WTC11 (cell line): ENCODE results near the gene TRIP11. TPM values are rescaled to one million over a fixed set of nuclear protein-coding genes. Genes with fewer than 3 reads are reported as not detected.

Experiments used
- ATAC-seq: fragments of 200-7000 bp; cut with Tn5 transposase; 2 replicates; pipeline ENCODE4 v1.10.0; 2021; ENCODE audit warnings: mild to moderate bottlenecking, moderate library complexity
- CTCF ChIA-PET: fragments of 300-600 bp; sonication (Branson Sonifier 250); formaldehyde crosslinking; loops from one replicate; lab custom pipeline; 2021; ENCODE audit warnings: antibody characterized with exemption; lab: Charles Lee
- POLR2A ChIA-PET: fragments of 350-600 bp; sonication (Branson Sonifier 250); formaldehyde crosslinking; loops from one replicate; lab custom pipeline; 2021; ENCODE audit warnings: antibody characterized with exemption; lab: Charles Lee
- DNase-seq: peaks from one replicate; pipeline ENCODE4 v3.0.0; 2021; ENCODE audit warnings: low spot score
- H3K27ac Mint-ChIP-seq: 2 replicates; pipeline ENCODE4 v1.8.0; 2021; ENCODE audit warnings: mixed read lengths
- H3K27me3 Mint-ChIP-seq: 2 replicates; pipeline ENCODE4 v1.8.0; 2021; ENCODE audit warnings: low read depth, mild to moderate bottlenecking, moderate library complexity, mixed read lengths
- H3K36me3 Mint-ChIP-seq: 2 replicates; pipeline ENCODE4 v1.8.0; 2021; ENCODE audit warnings: mixed read lengths
- H3K4me1 Mint-ChIP-seq: 2 replicates; pipeline ENCODE4 v1.8.0; 2022; ENCODE audit warnings: mixed read lengths
- H3K4me3 Mint-ChIP-seq: 2 replicates; pipeline ENCODE4 v1.8.0; 2021; ENCODE audit warnings: mild to moderate bottlenecking, moderate library complexity, mixed read lengths
- H3K9me3 Mint-ChIP-seq: 2 replicates; pipeline ENCODE4 v1.8.0; 2021; ENCODE audit warnings: mixed read lengths
- ATF1 ChIP-seq: sonication (generic); formaldehyde crosslinking; IDR thresholded peaks from 2 replicates; pipeline ENCODE4 v1.8.1; 2023; ENCODE audit warnings: mild to moderate bottlenecking, moderate library complexity, missing genetic modification reagents
- FOXK1 ChIP-seq: sonication (generic); formaldehyde crosslinking; IDR thresholded peaks from 2 replicates; pipeline ENCODE4 v1.8.0; 2022; ENCODE audit warnings: mild to moderate bottlenecking, moderate library complexity, missing genetic modification reagents
- FOXP4 ChIP-seq: sonication (generic); formaldehyde crosslinking; IDR thresholded peaks from 2 replicates; pipeline ENCODE4 v1.8.0; 2022; ENCODE audit warnings: mild to moderate bottlenecking, missing genetic modification reagents
- KAT7 ChIP-seq: sonication (generic); formaldehyde crosslinking; IDR thresholded peaks from 2 replicates; pipeline ENCODE4 v1.8.1; 2023; ENCODE audit warnings: missing genetic modification reagents, mild to moderate bottlenecking, borderline replicate concordance
- NFYB ChIP-seq: sonication (generic); formaldehyde crosslinking; conservative IDR thresholded peaks from 2 replicates; pipeline ENCODE4 v1.8.0; 2022; ENCODE audit warnings: low read depth, missing genetic modification reagents
- RELA ChIP-seq: sonication (generic); formaldehyde crosslinking; IDR thresholded peaks from 2 replicates; pipeline ENCODE4 v1.8.1; 2022; ENCODE audit warnings: missing genetic modification reagents, mild to moderate bottlenecking, borderline replicate concordance
- RORB ChIP-seq: fragments of 250-450 bp; sonication (Bioruptor Pico); IDR thresholded peaks from 2 replicates; pipeline ENCODE4 v1.9.0; 2021; ENCODE audit warnings: mild to moderate bottlenecking
- SMAD3 ChIP-seq: sonication (generic); formaldehyde crosslinking; IDR thresholded peaks from 2 replicates; pipeline ENCODE4 v1.8.0; 2022; ENCODE audit warnings: missing genetic modification reagents, mild to moderate bottlenecking, borderline replicate concordance
- SMAD4 ChIP-seq: sonication (generic); formaldehyde crosslinking; IDR thresholded peaks from 2 replicates; pipeline ENCODE4 v1.8.0; 2022; ENCODE audit warnings: mild to moderate bottlenecking, missing genetic modification reagents
- SOX15 ChIP-seq: fragments of 250-450 bp; sonication (Bioruptor Pico); IDR thresholded peaks from 2 replicates; pipeline ENCODE4 v1.9.0; 2021; ENCODE audit warnings: mild to moderate bottlenecking
- SP1 ChIP-seq: sonication (generic); formaldehyde crosslinking; conservative IDR thresholded peaks from 2 replicates; pipeline ENCODE4 v1.8.1; 2022; ENCODE audit warnings: missing genetic modification reagents
- TEAD1 ChIP-seq: sonication (generic); formaldehyde crosslinking; IDR thresholded peaks from 2 replicates; pipeline ENCODE4 v1.8.0; 2022; ENCODE audit warnings: mild to moderate bottlenecking, missing genetic modification reagents
- TEAD4 ChIP-seq: sonication (generic); formaldehyde crosslinking; IDR thresholded peaks from 2 replicates; pipeline ENCODE4 v1.8.0; 2022; ENCODE audit warnings: mild to moderate bottlenecking, missing genetic modification reagents
- ZBTB43 ChIP-seq: sonication (generic); formaldehyde crosslinking; IDR thresholded peaks from 2 replicates; pipeline ENCODE4 v1.8.1; 2023; ENCODE audit warnings: mild to moderate bottlenecking, missing genetic modification reagents
- ZNF219 ChIP-seq: sonication (generic); formaldehyde crosslinking; IDR thresholded peaks from 2 replicates; pipeline ENCODE4 v1.8.0; 2023; ENCODE audit warnings: missing genetic modification reagents, mild to moderate bottlenecking, borderline replicate concordance
- ZNF232 ChIP-seq: sonication (generic); formaldehyde crosslinking; IDR thresholded peaks from 2 replicates; pipeline ENCODE4 v1.8.0; 2022; ENCODE audit warnings: mild to moderate bottlenecking, missing genetic modification reagents
- ZSCAN18 ChIP-seq: fragments of 250-450 bp; sonication (Bioruptor Pico); IDR thresholded peaks from 2 replicates; pipeline ENCODE4 v2.1.2; 2022; ENCODE audit warnings: mild to moderate bottlenecking, moderate library complexity
- total RNA-seq: library from RNA; stranded (reverse); gene quantifications from 3 replicates; pipeline ENCODE4 v1.2.3, GENCODE V29; 2021
- TF ChIP-seq, protein P1 (sequence below): sonication (generic); formaldehyde crosslinking; IDR thresholded peaks from 2 replicates; pipeline ENCODE4 v1.8.1; 2023; ENCODE audit warnings: mild to moderate bottlenecking, missing genetic modification reagents, borderline replicate concordance
- TF ChIP-seq, protein P2 (sequence below): fragments of 250-450 bp; sonication (Bioruptor Pico); conservative IDR thresholded peaks from 2 replicates; pipeline ENCODE4 v1.9.0; 2021; ENCODE audit warnings: mild to moderate bottlenecking
- TF ChIP-seq, protein P3 (sequence below): fragments of 200-600 bp; IDR thresholded peaks from 2 replicates; pipeline ENCODE4 v1.8.0; 2022; ENCODE audit warnings: antibody characterized with exemption

TRIP11 gene
- total RNA-seq, 1 experiment from 2014 or later: 34.4 TPM

GRCh38 chr14:91983588-91983987, 56.3 kb downstream of the TRIP11 start (continued):
- TF ChIP-seq SMAD3 (CRISPR knock-in tag) (no peak), ATF1 (no peak), TEAD1 (CRISPR knock-in tag) (no peak), KAT7 (CRISPR knock-in tag) (no peak), SMAD4 (no peak)

DNA sequence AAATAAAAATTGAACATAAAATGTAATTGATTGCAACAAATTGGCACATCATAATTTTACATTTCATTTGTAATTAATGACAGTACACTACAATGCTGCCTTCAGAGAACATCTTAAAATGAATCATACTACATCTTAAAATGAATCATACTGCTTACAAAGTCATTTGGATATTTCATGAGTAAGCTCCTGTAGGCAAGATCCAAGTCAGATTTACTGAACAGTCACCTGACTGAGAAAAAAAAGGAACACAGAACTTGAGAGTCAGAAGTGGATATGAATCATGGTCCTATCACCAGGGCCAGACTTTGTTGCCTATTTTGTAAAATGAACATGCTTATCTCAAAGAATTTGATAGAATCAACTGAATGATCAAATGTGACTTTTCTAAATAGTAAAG, 59.7 kb downstream of the TRIP11 start:
- DNase-seq: no peak
- Mint-ChIP-seq H3K36me3 (peaks cover 18% of the 10 kb centered on the region), H3K4me1 (no peaks in the 10 kb centered on the region), H3K27me3 (no peaks in the 10 kb centered on the region), H3K4me3 (no peak overlapping the region), H3K9me3 (peaks cover 7% of the 10 kb centered on the region; the same call in 1 of the 2 replicates), H3K27ac (no peak overlapping the region)
- no peak for ATAC-seq
- CTCF ChIA-PET: interaction anchor here (0.7 kb wide), 1 partner anchor 18 kb away, joined by 4 read pairs; no protein-coding TSS in a partner anchor
- POLR2A ChIA-PET: no interaction called here
- no peak for TF ChIP-seq FOXK1 (CRISPR knock-in tag)
- no peak for TF ChIP-seq ATF1
- TF ChIP-seq SMAD4: no peak
- no peak for TF ChIP-seq KAT7 (CRISPR knock-in tag)
- TF ChIP-seq, protein P1, sequence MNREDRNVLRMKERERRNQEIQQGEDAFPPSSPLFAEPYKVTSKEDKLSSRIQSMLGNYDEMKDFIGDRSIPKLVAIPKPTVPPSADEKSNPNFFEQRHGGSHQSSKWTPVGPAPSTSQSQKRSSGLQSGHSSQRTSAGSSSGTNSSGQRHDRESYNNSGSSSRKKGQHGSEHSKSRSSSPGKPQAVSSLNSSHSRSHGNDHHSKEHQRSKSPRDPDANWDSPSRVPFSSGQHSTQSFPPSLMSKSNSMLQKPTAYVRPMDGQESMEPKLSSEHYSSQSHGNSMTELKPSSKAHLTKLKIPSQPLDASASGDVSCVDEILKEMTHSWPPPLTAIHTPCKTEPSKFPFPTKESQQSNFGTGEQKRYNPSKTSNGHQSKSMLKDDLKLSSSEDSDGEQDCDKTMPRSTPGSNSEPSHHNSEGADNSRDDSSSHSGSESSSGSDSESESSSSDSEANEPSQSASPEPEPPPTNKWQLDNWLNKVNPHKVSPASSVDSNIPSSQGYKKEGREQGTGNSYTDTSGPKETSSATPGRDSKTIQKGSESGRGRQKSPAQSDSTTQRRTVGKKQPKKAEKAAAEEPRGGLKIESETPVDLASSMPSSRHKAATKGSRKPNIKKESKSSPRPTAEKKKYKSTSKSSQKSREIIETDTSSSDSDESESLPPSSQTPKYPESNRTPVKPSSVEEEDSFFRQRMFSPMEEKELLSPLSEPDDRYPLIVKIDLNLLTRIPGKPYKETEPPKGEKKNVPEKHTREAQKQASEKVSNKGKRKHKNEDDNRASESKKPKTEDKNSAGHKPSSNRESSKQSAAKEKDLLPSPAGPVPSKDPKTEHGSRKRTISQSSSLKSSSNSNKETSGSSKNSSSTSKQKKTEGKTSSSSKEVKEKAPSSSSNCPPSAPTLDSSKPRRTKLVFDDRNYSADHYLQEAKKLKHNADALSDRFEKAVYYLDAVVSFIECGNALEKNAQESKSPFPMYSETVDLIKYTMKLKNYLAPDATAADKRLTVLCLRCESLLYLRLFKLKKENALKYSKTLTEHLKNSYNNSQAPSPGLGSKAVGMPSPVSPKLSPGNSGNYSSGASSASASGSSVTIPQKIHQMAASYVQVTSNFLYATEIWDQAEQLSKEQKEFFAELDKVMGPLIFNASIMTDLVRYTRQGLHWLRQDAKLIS: no peak
- no peak for TF ChIP-seq SOX15 (CRISPR knock-in tag)
- no peak for TF ChIP-seq RELA
- TF ChIP-seq RORB (CRISPR knock-in tag): no peak
- TF ChIP-seq, protein P2, sequence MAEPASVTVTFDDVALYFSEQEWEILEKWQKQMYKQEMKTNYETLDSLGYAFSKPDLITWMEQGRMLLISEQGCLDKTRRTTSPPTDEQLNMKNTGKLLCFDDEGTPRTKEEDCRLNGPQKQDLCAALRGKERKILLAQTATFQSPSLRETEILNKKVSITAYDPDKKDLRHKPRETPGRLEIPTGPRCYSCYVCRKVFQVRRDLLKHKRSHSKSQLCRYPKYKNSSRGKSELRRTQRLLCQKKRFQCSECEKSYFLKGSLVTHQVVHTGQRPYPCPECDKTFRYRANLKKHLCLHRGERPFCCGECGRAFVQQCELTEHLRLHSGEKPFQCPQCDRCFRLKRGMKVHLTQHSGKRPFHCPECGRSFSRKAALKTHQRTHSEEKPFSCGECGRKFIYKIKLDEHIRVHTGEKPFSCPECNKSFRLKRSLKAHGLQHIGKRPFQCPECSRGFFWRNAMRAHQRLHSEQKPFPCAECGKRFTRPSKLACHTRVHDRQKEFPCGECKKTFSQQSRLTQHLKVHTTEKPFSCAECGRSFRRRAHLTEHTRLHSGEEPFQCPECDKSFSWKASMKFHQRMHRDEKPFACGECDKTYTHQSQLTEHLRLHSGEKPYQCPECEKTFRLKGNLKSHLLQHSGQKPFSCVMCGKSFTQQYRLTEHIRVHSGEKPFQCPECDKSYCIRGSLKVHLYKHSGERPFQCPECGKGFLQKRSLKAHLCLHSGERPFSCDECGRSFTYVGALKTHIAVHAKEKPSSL (CRISPR knock-in tag): no peak
- no peak for TF ChIP-seq NFYB (CRISPR knock-in tag)
- no peak for TF ChIP-seq ZNF219 (CRISPR knock-in tag)
- TF ChIP-seq, protein P3, sequence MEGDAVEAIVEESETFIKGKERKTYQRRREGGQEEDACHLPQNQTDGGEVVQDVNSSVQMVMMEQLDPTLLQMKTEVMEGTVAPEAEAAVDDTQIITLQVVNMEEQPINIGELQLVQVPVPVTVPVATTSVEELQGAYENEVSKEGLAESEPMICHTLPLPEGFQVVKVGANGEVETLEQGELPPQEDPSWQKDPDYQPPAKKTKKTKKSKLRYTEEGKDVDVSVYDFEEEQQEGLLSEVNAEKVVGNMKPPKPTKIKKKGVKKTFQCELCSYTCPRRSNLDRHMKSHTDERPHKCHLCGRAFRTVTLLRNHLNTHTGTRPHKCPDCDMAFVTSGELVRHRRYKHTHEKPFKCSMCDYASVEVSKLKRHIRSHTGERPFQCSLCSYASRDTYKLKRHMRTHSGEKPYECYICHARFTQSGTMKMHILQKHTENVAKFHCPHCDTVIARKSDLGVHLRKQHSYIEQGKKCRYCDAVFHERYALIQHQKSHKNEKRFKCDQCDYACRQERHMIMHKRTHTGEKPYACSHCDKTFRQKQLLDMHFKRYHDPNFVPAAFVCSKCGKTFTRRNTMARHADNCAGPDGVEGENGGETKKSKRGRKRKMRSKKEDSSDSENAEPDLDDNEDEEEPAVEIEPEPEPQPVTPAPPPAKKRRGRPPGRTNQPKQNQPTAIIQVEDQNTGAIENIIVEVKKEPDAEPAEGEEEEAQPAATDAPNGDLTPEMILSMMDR: no peak
- TF ChIP-seq SP1: no peak
- no peak for TF ChIP-seq ZBTB43 (CRISPR knock-in tag)
- TF ChIP-seq ZSCAN18 (CRISPR knock-in tag): no peak
- no peak for TF ChIP-seq ZNF232 (CRISPR knock-in tag)
- no peak for TF ChIP-seq TEAD4
- TF ChIP-seq FOXP4: no peak
